HG02759 (cell line): ENCODE data around the gene ZFYVE16.
"Not testable (repeated sequence)": the region's sequence is repeated elsewhere in the genome, so short reads cannot be mapped to it uniquely, and the experiment has no call there.

Experiments
- ATAC-seq: cut with Tn5 transposase; IDR thresholded peaks from one replicate; pipeline ENCODE4 v1.9.1; 2021; ENCODE audit warnings: mild to moderate bottlenecking, moderate library complexity; ENCODE audit not compliant: unreplicated experiment

Gene ZFYVE16

GRCh38 chr5:80487444-80487828 is 79.6 kb downstream of the ZFYVE16 start:
- ATAC-seq = no peak

GRCh38 chr5:80487829-80488721 is 80.2 kb downstream of the ZFYVE16 start, which contains the start of gene FAM151B:
FAM151B (plus strand) TSS chr5:80488100; CDS start chr5:80488124, 24 bp downstream.
- ATAC-seq = peak; percentile 96

GRCh38 chr5:80491296-80491695 is 83.4 kb downstream of the ZFYVE16 start:
- ATAC-seq = no peak

- ATAC-seq = no peak
Observed at GRCh38 chr5:80492741-80493140, 84.9 kb downstream of the ZFYVE16 start.

- not testable (repeated sequence) for ATAC-seq
Observed at GRCh38 chr5:80493443-80493842, 85.6 kb downstream of the ZFYVE16 start.

GRCh38 chr5:80495891-80496290 is 88.0 kb downstream of the ZFYVE16 start:
- ATAC-seq = no peak

GRCh38 chr5:80502800-80503199 is 94.9 kb downstream of the ZFYVE16 start:
- ATAC-seq = no peak

GRCh38 chr5:80503641-80504040 is 95.8 kb downstream of the ZFYVE16 start:
- ATAC-seq = no peak

GRCh38 chr5:80504833-80505232 is 97.0 kb downstream of the ZFYVE16 start:
- no peak for ATAC-seq

- no peak for ATAC-seq
Observed at GRCh38 chr5:80507663-80508062, 99.8 kb downstream of the ZFYVE16 start.

- no peak for ATAC-seq
Observed at GRCh38 chr5:80508844-80509243, 101.0 kb downstream of the ZFYVE16 start.

- ATAC-seq = no peak
Observed at GRCh38 chr5:80509362-80509761, 101.5 kb downstream of the ZFYVE16 start.

GRCh38 chr5:80516826-80517225 is 109.0 kb downstream of the ZFYVE16 start:
- ATAC-seq = peak; percentile 81
